Endothelial cell of umbilical vein (primary cell): ENCODE measurements around the gene HMGN1. TPM values are rescaled to one million over a fixed set of nuclear protein-coding genes. Genes with fewer than 3 reads are reported as not detected.

ENCODE experiments used
- BruUV-seq: library from RNA; stranded (reverse); fragments of 400-500 nt; replicated peaks from 2 replicates; lab custom pipeline; 2021; lab: Mats Ljungman, UMichigan
- CTCF ChIA-PET: fragments of 300-600, 350-600 bp; sonication (Branson Sonifier 250); formaldehyde crosslinking; loops from one replicate; lab custom pipeline; 2021; ENCODE audit warnings: antibody characterized with exemption, inconsistent platforms; lab: Charles Lee
- POLR2A ChIA-PET: fragments of 300-600, 350-600 bp; sonication (Branson Sonifier 250); formaldehyde crosslinking; loops from one replicate; lab custom pipeline; 2021; ENCODE audit warnings: antibody characterized with exemption, inconsistent platforms; lab: Charles Lee
- DNase-seq: peaks from one replicate; pipeline ENCODE4 v3.0.0-alpha.2; 2011; ENCODE audit warnings: low read depth, low spot score
- FAIRE-seq: peaks from 2 replicates; lab custom pipeline; 2011; peaks lifted over from hg19 to GRCh38; lab: Jason Lieb, UNC
- H2AFZ ChIP-seq: 2 replicates; pipeline ENCODE4 v1.6.0; 2012; ENCODE audit warnings: low read depth, low read length, control low read depth, inconsistent platforms
- H3K27ac ChIP-seq: 2 replicates; pipeline ENCODE4 v1.5.1; 2011; ENCODE audit warnings: low read depth, mild to moderate bottlenecking, control low read depth, low read length, moderate library complexity; ENCODE audit not compliant: insufficient read depth
- H3K27me3 ChIP-seq, 2 experiments: 2 replicates each; pipeline versions ENCODE4 v1.6.0 to v1.6.1; 2011; ENCODE audit warnings: low read length in 2 of 2, mixed read lengths in 1 of 2; ENCODE audit not compliant: control insufficient read depth in 2 of 2, insufficient read depth in 2 of 2
- H3K36me3 ChIP-seq, 2 experiments: 2 replicates in 1 of 2; 3 replicates in 1 of 2; pipeline ENCODE4 v1.5.1; 2011; ENCODE audit warnings: low read length in 2 of 2, mild to moderate bottlenecking in 1 of 2, moderate library complexity in 1 of 2; ENCODE audit not compliant: control insufficient read depth in 2 of 2, insufficient read depth in 2 of 2; ENCODE audit errors: extremely low read depth in 1 of 2
- H3K4me1 ChIP-seq: 3 replicates; pipeline ENCODE4 v1.5.1; 2011; ENCODE audit warnings: mild to moderate bottlenecking, low read length; ENCODE audit not compliant: control insufficient read depth, insufficient read depth; ENCODE audit errors: extremely low read depth
- H3K4me2 ChIP-seq: 2 replicates; pipeline ENCODE4 v1.6.1; 2011; ENCODE audit warnings: low read length, control low read depth, mixed read lengths; ENCODE audit not compliant: insufficient read depth
- H3K4me3 ChIP-seq, 3 experiments: fragments of 200-600 bp in 1 of 3; sonication (generic), shearing (Covaris generic) in 1 of 3; replicated peaks in 1 of 3; 2 replicates each; pipeline ENCODE4 v1.5.1; 2011 to 2016; ENCODE audit warnings: control low read depth in 3 of 3, low read length in 3 of 3, mild to moderate bottlenecking in 2 of 3, inconsistent platforms in 1 of 3, low read depth in 1 of 3, moderate library complexity in 1 of 3; ENCODE audit not compliant: insufficient read depth in 1 of 3
- H3K79me2 ChIP-seq: 2 replicates; pipeline ENCODE4 v1.6.0; 2012; ENCODE audit warnings: low read length, inconsistent platforms; ENCODE audit not compliant: control insufficient read depth, insufficient read depth
- H3K9ac ChIP-seq: replicated peaks from 2 replicates; pipeline ENCODE3; 2011; ENCODE audit warnings: low read length, control low read depth; ENCODE audit not compliant: insufficient read depth; ENCODE audit errors: extremely low read depth
- H3K9me1 ChIP-seq: replicated peaks from 3 replicates; pipeline ENCODE4 v1.6.0; 2011; ENCODE audit warnings: mild to moderate bottlenecking, low read length; ENCODE audit not compliant: control insufficient read depth, insufficient read depth; ENCODE audit errors: extremely low read depth
- H3K9me3 ChIP-seq: replicated peaks from 2 replicates; pipeline ENCODE4 v1.5.1; 2012; ENCODE audit warnings: low read length, inconsistent platforms; ENCODE audit not compliant: control insufficient read depth, insufficient read depth
- H4K20me1 ChIP-seq: replicated peaks from 2 replicates; pipeline ENCODE3; 2011; ENCODE audit warnings: mild to moderate bottlenecking, low read length; ENCODE audit not compliant: control insufficient read depth, insufficient read depth; ENCODE audit errors: extremely low read depth
- EZH2 ChIP-seq: IDR thresholded peaks from 2 replicates; pipeline ENCODE4 v1.6.1; 2012; ENCODE audit warnings: borderline replicate concordance, low read depth, mild to moderate bottlenecking, moderate library complexity, low read length, inconsistent platforms; ENCODE audit not compliant: severe bottlenecking
- FOS ChIP-seq: IDR thresholded peaks from 2 replicates; pipeline ENCODE4 v1.6.1; 2011; ENCODE audit warnings: mild to moderate bottlenecking, low read length, moderate library complexity, borderline replicate concordance; ENCODE audit not compliant: insufficient read depth
- GATA2 ChIP-seq: IDR thresholded peaks from 2 replicates; pipeline ENCODE4 v1.7.0; 2011; ENCODE audit warnings: low read depth, mild to moderate bottlenecking, moderate library complexity, mixed read lengths, low read length; ENCODE audit not compliant: insufficient read length, insufficient read depth
- JUN ChIP-seq: IDR thresholded peaks from 2 replicates; pipeline ENCODE4 v1.6.1; 2011; ENCODE audit warnings: borderline replicate concordance, low read depth; ENCODE audit not compliant: insufficient read length, insufficient read depth
- MYC ChIP-seq: IDR thresholded peaks from one replicate; pipeline ENCODE4 v1.6.1; 2011; ENCODE audit warnings: mild to moderate bottlenecking, low read depth, low read length
- POLR2A ChIP-seq: IDR thresholded peaks from 2 replicates; pipeline ENCODE4 v1.6.1; 2012; ENCODE audit warnings: low read depth, mild to moderate bottlenecking, control low read depth, low read length
- POLR2AphosphoS5 ChIP-seq: IDR thresholded peaks from 2 replicates; pipeline ENCODE4 v1.6.1; 2012; ENCODE audit warnings: low read depth, mild to moderate bottlenecking, control low read depth, low read length, moderate library complexity; ENCODE audit not compliant: insufficient read depth
- dilution Hi-C: fragments of 300-500 bp; cut with MboI; formaldehyde crosslinking; loops from one replicate; pipeline ENCODE4 v1.15.0; 2019; ENCODE audit warnings: low sequenced_read_pairs; ENCODE audit not compliant: extremely low pct_ligation_motif_present
- intact Hi-C: fragments of 100-400 bp; cut with micrococcal nuclease; formaldehyde crosslinking; loops from one replicate; pipeline ENCODE4 v1.10.0; 2022
- polyA plus RNA-seq, 4 experiments: library from polyadenylated mRNA; depleted of rRNA in 3 of 4; stranded (reverse) in 3 of 4; unstranded in 1 of 4; fragments of >200 nt; gene quantifications; 2 replicates each; pipeline versions ENCODE4 v1.2.1 to v1.2.3, GENCODE V29; 2011 to 2012; ENCODE audit warnings: missing spikeins in 1 of 4
- total RNA-seq: library from RNA; stranded (reverse); gene quantifications from 2 replicates; pipeline ENCODE4 v1.2.3, GENCODE V29; 2021
- TF ChIP-seq, protein P1 (sequence below), 2 donors: IDR thresholded peaks; 1 replicate in 1 of 2; 2 replicates in 1 of 2; pipeline ENCODE4 v1.5.1; 2011; ENCODE audit warnings: low read length in 2 of 2, mild to moderate bottlenecking in 2 of 2, moderate library complexity in 2 of 2, control low read depth in 1 of 2, inconsistent platforms in 1 of 2, low read depth in 1 of 2; ENCODE audit not compliant: insufficient read depth in 1 of 2; ENCODE audit errors: extremely low read depth in 1 of 2
- TF ChIP-seq, protein P2 (sequence below): IDR thresholded peaks from 2 replicates; pipeline ENCODE4 v1.6.1; 2011; ENCODE audit not compliant: insufficient read depth, insufficient read length

Gene HMGN1
- total and polyA plus RNA-seq, 2 donors (not counting 3 experiments of a cell fraction or from before 2014, with no cell fraction given): 162 to 360 TPM

DNA sequence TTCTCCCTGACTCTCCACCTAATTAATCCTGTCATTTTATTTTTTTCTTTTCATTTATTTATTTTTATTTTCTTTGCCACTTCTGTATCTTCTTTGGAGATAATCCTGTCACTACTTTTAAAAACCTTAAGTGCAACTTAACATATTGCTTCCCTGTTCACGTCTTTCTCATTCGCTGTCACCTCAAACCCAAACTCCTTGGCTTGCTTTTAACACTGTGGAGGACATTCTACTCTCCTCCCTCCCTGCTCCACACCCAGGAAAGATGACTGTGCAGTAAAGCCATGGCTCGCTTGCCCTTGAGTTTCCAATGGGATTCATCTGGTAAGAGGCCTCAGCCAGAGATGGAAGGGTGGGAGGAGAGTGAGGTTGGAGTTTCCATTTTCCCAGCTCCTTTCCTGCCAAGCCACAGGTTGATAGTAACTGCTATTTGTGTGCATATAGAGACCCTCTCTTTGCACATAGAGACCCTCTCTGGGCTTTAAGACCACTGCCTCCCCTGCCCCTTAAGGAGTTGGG is 29.0 kb downstream of the HMGN1 start:
- Histone ChIP-seq H3K27me3 (peaks cover 5 to 10% of the 10 kb centered on the region in 2 experiments), H3K4me2 (no peak overlapping the region), H3K79me2 (no peaks in the 10 kb centered on the region), H3K4me1 (peaks cover under 1% of the 10 kb centered on the region), H3K9me1 (no peaks in the 10 kb centered on the region), H3K27ac (no peak overlapping the region), H3K36me3 (no peaks in the 10 kb centered on the region), H3K9me3 (no peaks in the 10 kb centered on the region), H2AFZ (no peak overlapping the region), H3K4me3 (no peak overlapping the region), H4K20me1 (no peaks in the 10 kb centered on the region), H3K9ac (no peak overlapping the region)
- DNase-seq (no peak), FAIRE-seq (no peak)
- BruUV-seq: no TSS peak
- ChIA-PET CTCF (no interaction called here), POLR2A (no interaction called here)
- dilution Hi-C loops: no loop called here
- intact Hi-C loops: no loop called here
- no peak for TF ChIP-seq EZH2
- no peak for TF ChIP-seq POLR2AphosphoS5
- TF ChIP-seq, protein P1, sequence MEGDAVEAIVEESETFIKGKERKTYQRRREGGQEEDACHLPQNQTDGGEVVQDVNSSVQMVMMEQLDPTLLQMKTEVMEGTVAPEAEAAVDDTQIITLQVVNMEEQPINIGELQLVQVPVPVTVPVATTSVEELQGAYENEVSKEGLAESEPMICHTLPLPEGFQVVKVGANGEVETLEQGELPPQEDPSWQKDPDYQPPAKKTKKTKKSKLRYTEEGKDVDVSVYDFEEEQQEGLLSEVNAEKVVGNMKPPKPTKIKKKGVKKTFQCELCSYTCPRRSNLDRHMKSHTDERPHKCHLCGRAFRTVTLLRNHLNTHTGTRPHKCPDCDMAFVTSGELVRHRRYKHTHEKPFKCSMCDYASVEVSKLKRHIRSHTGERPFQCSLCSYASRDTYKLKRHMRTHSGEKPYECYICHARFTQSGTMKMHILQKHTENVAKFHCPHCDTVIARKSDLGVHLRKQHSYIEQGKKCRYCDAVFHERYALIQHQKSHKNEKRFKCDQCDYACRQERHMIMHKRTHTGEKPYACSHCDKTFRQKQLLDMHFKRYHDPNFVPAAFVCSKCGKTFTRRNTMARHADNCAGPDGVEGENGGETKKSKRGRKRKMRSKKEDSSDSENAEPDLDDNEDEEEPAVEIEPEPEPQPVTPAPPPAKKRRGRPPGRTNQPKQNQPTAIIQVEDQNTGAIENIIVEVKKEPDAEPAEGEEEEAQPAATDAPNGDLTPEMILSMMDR (IDR thresholded peaks at IDR 0.05; ENCODE audit: extremely low read depth in 1 of 2, insufficient read depth in 1 of 2, low read depth in 1 of 2, low read length in 2 of 2): no peak
- TF ChIP-seq GATA2: no peak
- TF ChIP-seq POLR2A: no peak
- no peak for TF ChIP-seq FOS
- TF ChIP-seq, protein P2, sequence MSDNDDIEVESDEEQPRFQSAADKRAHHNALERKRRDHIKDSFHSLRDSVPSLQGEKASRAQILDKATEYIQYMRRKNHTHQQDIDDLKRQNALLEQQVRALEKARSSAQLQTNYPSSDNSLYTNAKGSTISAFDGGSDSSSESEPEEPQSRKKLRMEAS: no peak
- TF ChIP-seq JUN: no peak
- no peak for TF ChIP-seq MYC
